ENCODE measurements around the gene CLEC3B.

The CLEC3B gene

GRCh38 chr3:45082142-45082538 lies 56.0 kb downstream of the CLEC3B start:
- H3K4me3 ChIP-seq (ENCODE audit: low read length): no peak overlapping the region
- H3K9ac ChIP-seq (ENCODE audit: low read length): no peak overlapping the region
- peaks cover 3% of the 10 kb centered on the region for H3K36me3 ChIP-seq (ENCODE audit: control insufficient read depth, insufficient read depth, low read length)
- H3K27me3 ChIP-seq (ENCODE audit: control insufficient read depth, insufficient read depth, low read length): no peaks in the 10 kb centered on the region
- no peak overlapping the region for H3K27ac ChIP-seq (ENCODE audit: low read depth, low read length)
- peaks cover 12% of the 10 kb centered on the region for H3K4me1 ChIP-seq (ENCODE audit: control insufficient read depth, insufficient read depth, low read length)

- Histone ChIP-seq H3K27ac (ENCODE audit: low read depth, low read length) (no peak overlapping the region), H3K4me3 (ENCODE audit: low read length) (no peak overlapping the region), H3K36me3 (ENCODE audit: control insufficient read depth, insufficient read depth, low read length) (peaks cover 3% of the 10 kb centered on the region), H3K9ac (ENCODE audit: low read length) (no peak overlapping the region), H3K27me3 (ENCODE audit: control insufficient read depth, insufficient read depth, low read length) (no peaks in the 10 kb centered on the region), H3K4me1 (ENCODE audit: control insufficient read depth, insufficient read depth, low read length) (peaks cover 12% of the 10 kb centered on the region)
These were observed 56.9 kb downstream of the CLEC3B start for GRCh38 chr3:45083023-45083422.

GRCh38 chr3:45084361-45084760 lies 58.3 kb downstream of the CLEC3B start:
- Histone ChIP-seq H3K4me3 (ENCODE audit: low read length) (no peak overlapping the region), H3K27ac (ENCODE audit: low read depth, low read length) (no peak overlapping the region), H3K4me1 (ENCODE audit: control insufficient read depth, insufficient read depth, low read length) (peaks cover 12% of the 10 kb centered on the region), H3K27me3 (ENCODE audit: control insufficient read depth, insufficient read depth, low read length) (no peaks in the 10 kb centered on the region), H3K9ac (ENCODE audit: low read length) (no peak overlapping the region), H3K36me3 (ENCODE audit: control insufficient read depth, insufficient read depth, low read length) (peaks cover 3% of the 10 kb centered on the region)

GRCh38 chr3:45084820-45085816 lies 59.0 kb downstream of the CLEC3B start:
- no peak overlapping the region for H3K9ac ChIP-seq (ENCODE audit: low read length)
- H3K36me3 ChIP-seq (ENCODE audit: control insufficient read depth, insufficient read depth, low read length): peaks cover 3% of the 10 kb centered on the region

More at GRCh38 chr3:45084820-45085816, 59.0 kb downstream of the CLEC3B start:
- Histone ChIP-seq H3K4me1 (ENCODE audit: control insufficient read depth, insufficient read depth, low read length) (peaks cover 12% of the 10 kb centered on the region), H3K27me3 (ENCODE audit: control insufficient read depth, insufficient read depth, low read length) (no peaks in the 10 kb centered on the region), H3K27ac (ENCODE audit: low read depth, low read length) (no peak overlapping the region), H3K4me3 (ENCODE audit: low read length) (no peak overlapping the region)
